OCI-LY7 (cell line): ENCODE data around the gene PTCD1.

Experiments used
- EZH2phosphoT487 ChIP-seq: fragments of 200-600 bp; sonication (generic); IDR thresholded peaks from 2 replicates; pipeline ENCODE4 v1.6.1; 2018; ENCODE audit warnings: low read depth, borderline replicate concordance, mild to moderate bottlenecking, mixed run types, antibody characterized with exemption, low read length, moderate library complexity, mixed read lengths
- TF ChIP-seq, protein P1 (sequence below): fragments of 200-600 bp; sonication (generic); conservative IDR thresholded peaks from 2 replicates; pipeline ENCODE4 v1.5.1; 2014; ENCODE audit warnings: mild to moderate bottlenecking, antibody characterized with exemption, low read length, moderate library complexity, mixed read lengths

DNA sequence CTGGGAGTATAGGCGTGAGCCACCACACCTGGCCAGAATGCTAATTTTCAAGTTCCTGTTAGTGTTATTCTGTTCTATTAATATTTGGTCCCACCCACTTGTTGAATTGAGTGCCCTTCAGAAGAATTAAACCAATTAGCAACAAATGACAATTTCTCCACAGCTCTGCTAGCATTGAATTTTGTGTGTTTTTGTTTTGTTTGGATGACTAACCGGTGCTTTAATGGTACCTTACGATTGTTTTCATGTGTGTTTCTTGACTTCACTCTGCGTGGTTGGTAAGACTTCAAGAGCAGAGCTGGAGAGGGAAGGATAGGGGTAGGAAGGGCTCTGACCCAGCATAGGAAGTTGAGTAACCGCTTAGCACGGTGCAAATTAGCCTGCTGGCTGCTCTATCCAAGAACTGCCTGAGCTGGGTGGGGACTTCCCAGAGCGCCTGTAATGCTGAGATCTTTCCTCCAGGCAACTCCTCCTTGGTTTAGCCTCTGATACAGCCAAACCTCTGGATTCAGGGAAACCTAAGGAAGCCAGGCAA is 59.5 kb downstream of the PTCD1 start:
- TF ChIP-seq, protein P1, sequence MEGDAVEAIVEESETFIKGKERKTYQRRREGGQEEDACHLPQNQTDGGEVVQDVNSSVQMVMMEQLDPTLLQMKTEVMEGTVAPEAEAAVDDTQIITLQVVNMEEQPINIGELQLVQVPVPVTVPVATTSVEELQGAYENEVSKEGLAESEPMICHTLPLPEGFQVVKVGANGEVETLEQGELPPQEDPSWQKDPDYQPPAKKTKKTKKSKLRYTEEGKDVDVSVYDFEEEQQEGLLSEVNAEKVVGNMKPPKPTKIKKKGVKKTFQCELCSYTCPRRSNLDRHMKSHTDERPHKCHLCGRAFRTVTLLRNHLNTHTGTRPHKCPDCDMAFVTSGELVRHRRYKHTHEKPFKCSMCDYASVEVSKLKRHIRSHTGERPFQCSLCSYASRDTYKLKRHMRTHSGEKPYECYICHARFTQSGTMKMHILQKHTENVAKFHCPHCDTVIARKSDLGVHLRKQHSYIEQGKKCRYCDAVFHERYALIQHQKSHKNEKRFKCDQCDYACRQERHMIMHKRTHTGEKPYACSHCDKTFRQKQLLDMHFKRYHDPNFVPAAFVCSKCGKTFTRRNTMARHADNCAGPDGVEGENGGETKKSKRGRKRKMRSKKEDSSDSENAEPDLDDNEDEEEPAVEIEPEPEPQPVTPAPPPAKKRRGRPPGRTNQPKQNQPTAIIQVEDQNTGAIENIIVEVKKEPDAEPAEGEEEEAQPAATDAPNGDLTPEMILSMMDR: no peak
- no peak for TF ChIP-seq EZH2phosphoT487
